H9 (cell line): ENCODE results near the gene PRKAG3. TPM values are rescaled to one million over a fixed set of nuclear protein-coding genes. Genes with fewer than 3 reads are reported as not detected.

Experiments
- DNase-seq: peaks from one replicate; pipeline ENCODE4 v3.0.0-alpha.2; 2017
- H2AFZ ChIP-seq: one replicate; pipeline ENCODE4 v1.6.1; 2013; ENCODE audit warnings: mild to moderate bottlenecking, low read length, control low read depth, moderate library complexity
- H2AK5ac ChIP-seq: 2 replicates; pipeline ENCODE4 v1.6.1; 2013; ENCODE audit warnings: low read length, control low read depth, mixed read lengths; ENCODE audit not compliant: insufficient read length
- H2BK120ac ChIP-seq: one replicate; pipeline ENCODE4 v1.6.1; 2013; ENCODE audit warnings: low read depth, mild to moderate bottlenecking, low read length, control low read depth, inconsistent platforms; ENCODE audit not compliant: poor library complexity, severe bottlenecking
- H2BK12ac ChIP-seq: 2 replicates; pipeline ENCODE4 v1.6.1; 2013; ENCODE audit warnings: low read length, control low read depth, mixed read lengths, low read depth; ENCODE audit not compliant: insufficient read length
- H2BK15ac ChIP-seq: 2 replicates; pipeline ENCODE4 v1.6.1; 2013; ENCODE audit warnings: low read depth, low read length, control low read depth
- H2BK20ac ChIP-seq: one replicate; pipeline ENCODE4 v1.6.1; 2013; ENCODE audit warnings: low read depth, mild to moderate bottlenecking, low read length, control low read depth, inconsistent platforms; ENCODE audit not compliant: poor library complexity, severe bottlenecking
- H2BK5ac ChIP-seq: 2 replicates; pipeline ENCODE4 v1.6.1; 2013; ENCODE audit warnings: low read length, control low read depth, mixed read lengths; ENCODE audit not compliant: insufficient read length
- H3K14ac ChIP-seq: 2 replicates; pipeline ENCODE4 v1.6.1; 2013; ENCODE audit warnings: low read length, control low read depth; ENCODE audit not compliant: insufficient read depth
- H3K18ac ChIP-seq: 2 replicates; pipeline ENCODE4 v1.6.1; 2013; ENCODE audit warnings: low read depth, mild to moderate bottlenecking, mixed read lengths, low read length, control low read depth; ENCODE audit not compliant: insufficient read length
- H3K23ac ChIP-seq: 2 replicates; pipeline ENCODE4 v1.6.1; 2013; ENCODE audit warnings: low read length, control low read depth, mixed read lengths, low read depth; ENCODE audit not compliant: insufficient read length
- H3K23me2 ChIP-seq: 2 replicates; pipeline ENCODE4 v1.6.1; 2013; ENCODE audit warnings: low read depth, mild to moderate bottlenecking, mixed read lengths, low read length, control low read depth; ENCODE audit not compliant: insufficient read length, poor library complexity, severe bottlenecking
- H3K27ac ChIP-seq: 2 replicates; pipeline ENCODE4 v1.5.1; 2013; ENCODE audit warnings: low read length, control low read depth, mixed read lengths, low read depth; ENCODE audit not compliant: insufficient read length
- H3K27me3 ChIP-seq: 2 replicates; pipeline ENCODE4 v1.6.1; 2013; ENCODE audit warnings: low read length, control low read depth, inconsistent platforms; ENCODE audit not compliant: insufficient read depth
- H3K4ac ChIP-seq: 2 replicates; pipeline ENCODE4 v1.6.1; 2013; ENCODE audit warnings: low read depth, mild to moderate bottlenecking, control low read depth, inconsistent platforms, low read length, moderate library complexity
- H3K4me1 ChIP-seq: 2 replicates; pipeline ENCODE4 v1.6.1; 2013; ENCODE audit warnings: low read length, control low read depth, inconsistent platforms; ENCODE audit not compliant: insufficient read depth
- H3K4me2 ChIP-seq: 2 replicates; pipeline ENCODE4 v1.6.1; 2013; ENCODE audit warnings: low read length, control low read depth, mixed read lengths; ENCODE audit not compliant: insufficient read length, insufficient read depth
- H3K56ac ChIP-seq: 2 replicates; pipeline ENCODE4 v1.6.1; 2013; ENCODE audit warnings: low read depth, mild to moderate bottlenecking, mixed read lengths, low read length, control low read depth; ENCODE audit not compliant: insufficient read length
- H3K79me1 ChIP-seq: 2 replicates; pipeline ENCODE4 v1.6.1; 2013; ENCODE audit warnings: low read depth, mild to moderate bottlenecking, moderate library complexity, low read length, control low read depth, inconsistent platforms; ENCODE audit not compliant: insufficient read depth, poor library complexity, severe bottlenecking
- H3K79me2 ChIP-seq: 2 replicates; pipeline ENCODE4 v1.6.1; 2013; ENCODE audit warnings: low read length, control low read depth, inconsistent platforms; ENCODE audit not compliant: insufficient read depth
- H3K9ac ChIP-seq: 2 replicates; pipeline ENCODE4 v1.6.1; 2013; ENCODE audit warnings: low read length, control low read depth, mixed read lengths; ENCODE audit not compliant: insufficient read length; ENCODE audit errors: extremely low read depth
- H3K9me3 ChIP-seq: one replicate; pipeline ENCODE4 v1.6.1; 2013; ENCODE audit warnings: low read depth, low read length, inconsistent platforms; ENCODE audit not compliant: control insufficient read depth
- H3T11ph ChIP-seq: one replicate; pipeline ENCODE4 v1.6.1; 2013; ENCODE audit warnings: mild to moderate bottlenecking, low read length, control low read depth, inconsistent platforms
- H4K20me1 ChIP-seq: one replicate; pipeline ENCODE4 v1.6.1; 2013; ENCODE audit not compliant: control insufficient read depth, insufficient read length, insufficient read depth
- H4K5ac ChIP-seq: 2 replicates; pipeline ENCODE4 v1.6.1; 2013; ENCODE audit warnings: low read depth, mild to moderate bottlenecking, mixed read lengths, low read length, control low read depth; ENCODE audit not compliant: insufficient read length
- H4K8ac ChIP-seq: replicated peaks from 2 replicates; pipeline ENCODE4 v1.6.1; 2013; ENCODE audit warnings: low read length, control low read depth, mixed read lengths, low read depth; ENCODE audit not compliant: insufficient read length
- H4K91ac ChIP-seq: 2 replicates; pipeline ENCODE4 v1.6.1; 2013; ENCODE audit warnings: low read depth, mild to moderate bottlenecking, moderate library complexity, mixed read lengths, low read length, control low read depth; ENCODE audit not compliant: insufficient read length
- H3K27ac Mint-ChIP-seq, 3 experiments: 2 replicates in 2 of 3; 3 replicates in 1 of 3; pipeline ENCODE4 v1.8.0; 2020 to 2021; ENCODE audit warnings: mixed read lengths in 3 of 3, mild to moderate bottlenecking in 1 of 3, moderate library complexity in 1 of 3
- H3K27me3 Mint-ChIP-seq: 2 replicates; pipeline ENCODE4 v1.8.0; 2021; ENCODE audit warnings: low read depth, mild to moderate bottlenecking, moderate library complexity, mixed read lengths
- H3K36me3 Mint-ChIP-seq, 3 experiments: 2 replicates in 2 of 3; 3 replicates in 1 of 3; pipeline ENCODE4 v1.8.0; 2020 to 2021; ENCODE audit warnings: low read depth in 3 of 3, mixed read lengths in 3 of 3; ENCODE audit not compliant: insufficient read depth in 1 of 3
- H3K4me1 Mint-ChIP-seq, 2 experiments: 2 replicates each; pipeline ENCODE4 v1.8.0; 2020; ENCODE audit warnings: mixed read lengths in 2 of 2
- H3K4me3 Mint-ChIP-seq, 2 experiments: 2 replicates in 1 of 2; 3 replicates in 1 of 2; pipeline ENCODE4 v1.8.0; 2020 to 2021; ENCODE audit warnings: mild to moderate bottlenecking in 2 of 2, mixed read lengths in 2 of 2, moderate library complexity in 1 of 2
- H3K9me3 Mint-ChIP-seq, 2 experiments: 2 replicates in 1 of 2; 3 replicates in 1 of 2; pipeline ENCODE4 v1.8.0; 2020; ENCODE audit warnings: mild to moderate bottlenecking in 2 of 2, mixed read lengths in 2 of 2, moderate library complexity in 1 of 2
- WGBS: extraction: QIAGEN DNeasy Blood & Tissue Kit; methylation state at CpG from one replicate; pipeline ENCODE4 v1.1.7; 2013; ENCODE audit warnings: missing lambda C conversion rate, low lambda C conversion rate, mixed read lengths; ENCODE audit not compliant: insufficient read length; ENCODE audit errors: extremely low coverage; 5-methylcytosine and 5-hydroxymethylcytosine counted together
- total RNA-seq: library from RNA; stranded (reverse); gene quantifications from 2 replicates; pipeline ENCODE4 v1.2.1, GENCODE V29; 2021
- TF ChIP-seq, protein P1 (sequence below): fragments of 200-600 bp; sonication (generic); conservative IDR thresholded peaks from 3 replicates; pipeline ENCODE4 v1.8.0; 2021; ENCODE audit warnings: antibody characterized with exemption, mild to moderate bottlenecking

The PRKAG3 gene
- total RNA-seq, 1 experiment from 2014 or later = not detected

DNA sequence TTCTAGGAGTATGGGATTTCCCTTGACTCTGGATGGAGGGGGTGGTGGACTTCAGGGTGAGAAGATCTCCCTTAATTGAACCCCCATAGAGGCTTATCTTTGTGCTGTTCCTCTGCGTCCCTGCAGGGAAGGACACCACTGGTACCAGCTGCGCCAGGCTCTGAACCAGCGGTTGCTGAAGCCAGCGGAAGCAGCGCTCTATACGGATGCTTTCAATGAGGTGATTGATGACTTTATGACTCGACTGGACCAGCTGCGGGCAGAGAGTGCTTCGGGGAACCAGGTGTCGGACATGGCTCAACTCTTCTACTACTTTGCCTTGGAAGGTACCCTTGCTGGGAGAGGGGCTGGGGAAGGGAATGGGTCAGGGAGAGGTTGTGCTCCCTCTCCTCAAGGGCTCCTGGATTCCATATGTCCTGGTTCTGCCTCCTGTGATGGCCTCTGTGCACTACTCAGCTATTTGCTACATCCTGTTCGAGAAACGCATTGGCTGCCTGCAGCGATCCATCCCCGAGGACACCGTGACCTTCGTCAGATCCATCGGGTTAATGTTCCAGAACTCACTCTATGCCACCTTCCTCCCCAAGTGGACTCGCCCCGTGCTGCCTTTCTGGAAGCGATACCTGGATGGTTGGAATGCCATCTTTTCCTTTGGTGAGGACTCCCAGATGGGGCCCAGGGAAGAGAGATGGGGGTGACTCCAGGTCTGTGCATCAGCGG is 19.3 kb downstream of the PRKAG3 start:
- no peaks in the 10 kb centered on the region for H3K79me1 ChIP-seq
- H3K18ac ChIP-seq = no peak overlapping the region
- no peaks in the 10 kb centered on the region for H4K20me1 ChIP-seq
- no peak overlapping the region for H2BK12ac ChIP-seq
- H3K27me3 Mint-ChIP-seq = no peaks in the 10 kb centered on the region
- H3K27ac ChIP-seq = no peak overlapping the region
- H3K23ac ChIP-seq = no peak overlapping the region
- H2BK120ac ChIP-seq = no peak overlapping the region
- no peaks in the 10 kb centered on the region for H3K9me3 Mint-ChIP-seq
- no peak overlapping the region for H4K91ac ChIP-seq
- H3K4me1 ChIP-seq = no peaks in the 10 kb centered on the region
- H3K9ac ChIP-seq = no peak overlapping the region
- H3K9me3 ChIP-seq = no peaks in the 10 kb centered on the region
- no peak overlapping the region for H2BK5ac ChIP-seq
- H3K14ac ChIP-seq = no peak overlapping the region; the same call in 1 of the 2 replicates
- H3K4me2 ChIP-seq = no peak overlapping the region
- H2BK15ac ChIP-seq = no peak overlapping the region
- no peak overlapping the region for H2BK20ac ChIP-seq
- H3K27me3 ChIP-seq = no peaks in the 10 kb centered on the region
- H4K8ac ChIP-seq = no peak overlapping the region
- H3K56ac ChIP-seq = no peak overlapping the region
- no peak overlapping the region for H2AK5ac ChIP-seq
- no peaks in the 10 kb centered on the region for H3K4me1 Mint-ChIP-seq
- H3K23me2 ChIP-seq = no peaks in the 10 kb centered on the region
- H3K4ac ChIP-seq = no peak overlapping the region
- H2AFZ ChIP-seq = no peak overlapping the region
- H3T11ph ChIP-seq = no peak overlapping the region
- whole genome bisulfite sequencing = no CpG with 5 or more reads among the region's 21 CpGs
- TF ChIP-seq, protein P1, sequence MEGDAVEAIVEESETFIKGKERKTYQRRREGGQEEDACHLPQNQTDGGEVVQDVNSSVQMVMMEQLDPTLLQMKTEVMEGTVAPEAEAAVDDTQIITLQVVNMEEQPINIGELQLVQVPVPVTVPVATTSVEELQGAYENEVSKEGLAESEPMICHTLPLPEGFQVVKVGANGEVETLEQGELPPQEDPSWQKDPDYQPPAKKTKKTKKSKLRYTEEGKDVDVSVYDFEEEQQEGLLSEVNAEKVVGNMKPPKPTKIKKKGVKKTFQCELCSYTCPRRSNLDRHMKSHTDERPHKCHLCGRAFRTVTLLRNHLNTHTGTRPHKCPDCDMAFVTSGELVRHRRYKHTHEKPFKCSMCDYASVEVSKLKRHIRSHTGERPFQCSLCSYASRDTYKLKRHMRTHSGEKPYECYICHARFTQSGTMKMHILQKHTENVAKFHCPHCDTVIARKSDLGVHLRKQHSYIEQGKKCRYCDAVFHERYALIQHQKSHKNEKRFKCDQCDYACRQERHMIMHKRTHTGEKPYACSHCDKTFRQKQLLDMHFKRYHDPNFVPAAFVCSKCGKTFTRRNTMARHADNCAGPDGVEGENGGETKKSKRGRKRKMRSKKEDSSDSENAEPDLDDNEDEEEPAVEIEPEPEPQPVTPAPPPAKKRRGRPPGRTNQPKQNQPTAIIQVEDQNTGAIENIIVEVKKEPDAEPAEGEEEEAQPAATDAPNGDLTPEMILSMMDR = no peak
- H3K4me3 Mint-ChIP-seq = no peak overlapping the region
- no peaks in the 10 kb centered on the region; a peak in 1 of 7 replicates for H3K36me3 Mint-ChIP-seq
- no peaks in the 10 kb centered on the region for H3K79me2 ChIP-seq
- no peak for DNase-seq
- H3K27ac Mint-ChIP-seq = no peak overlapping the region
- H4K5ac ChIP-seq = no peak overlapping the region
